Measurements from ENCODE around the gene SMTNL2.

- TF ChIP-seq CTCF (IDR thresholded peaks at IDR 0.05) (no peak), POLR2A (IDR thresholded peaks at IDR 0.05) (no peak)
Observed at GRCh38 chr17:4542726-4543191, 41.6 kb upstream of the SMTNL2 start.
